Mucosa of gallbladder (tissue), 1 donor: Measurements from ENCODE around the gene TPK1. TPM values are rescaled to one million over a fixed set of nuclear protein-coding genes. Genes with fewer than 3 reads are reported as not detected.

Experiments used
- DNase-seq: peaks from one replicate; pipeline ENCODE4 v3.0.0-alpha.2; 2020; ENCODE audit warnings: low spot score
- total RNA-seq: library from RNA; stranded (reverse); gene quantifications from one replicate; pipeline ENCODE4 v1.2.1, GENCODE V29; 2021
- donor health status: DM: no; HTN: no; CAD: no.

The TPK1 gene
- total RNA-seq, 1 donor from 2014 or later, result 4.7 TPM

- DNase-seq, result no peak
Observed at GRCh38 chr7:144529269-144529926, 306.5 kb downstream of the TPK1 start.

- DNase-seq, result no peak
Observed at GRCh38 chr7:144528536-144529045, 307.3 kb downstream of the TPK1 start.

GRCh38 chr7:144527051-144527471 lies 308.8 kb downstream of the TPK1 start:
- DNase-seq, result no peak

GRCh38 chr7:144525956-144526355 lies 309.9 kb downstream of the TPK1 start:
- no peak for DNase-seq

GRCh38 chr7:144524271-144524670 lies 311.6 kb downstream of the TPK1 start:
- no peak for DNase-seq

- DNase-seq, result no peak
Observed at GRCh38 chr7:144523621-144524020, 312.2 kb downstream of the TPK1 start.

GRCh38 chr7:144519925-144520324 lies 315.9 kb downstream of the TPK1 start:
- DNase-seq, result no peak

- no peak for DNase-seq
Observed at GRCh38 chr7:144518360-144518759, 317.5 kb downstream of the TPK1 start.

- no peak for DNase-seq
Observed at GRCh38 chr7:144517749-144518148, 318.1 kb downstream of the TPK1 start.

- DNase-seq, result no peak
Observed at GRCh38 chr7:144516729-144517525, 318.9 kb downstream of the TPK1 start.

- DNase-seq, result no peak
Observed at GRCh38 chr7:144513334-144513733, 322.5 kb downstream of the TPK1 start.

- DNase-seq, result no peak
Observed at GRCh38 chr7:144510621-144511020, 325.2 kb downstream of the TPK1 start.

- DNase-seq, result no peak
Observed at GRCh38 chr7:144508702-144509101, 327.2 kb downstream of the TPK1 start.

GRCh38 chr7:144503215-144503614 lies 332.6 kb downstream of the TPK1 start:
- DNase-seq, result no peak

GRCh38 chr7:144500225-144500624 lies 335.6 kb downstream of the TPK1 start:
- DNase-seq, result no peak

GRCh38 chr7:144497282-144497681 lies 338.6 kb downstream of the TPK1 start:
- no peak for DNase-seq

GRCh38 chr7:144494355-144494754 lies 341.5 kb downstream of the TPK1 start:
- DNase-seq, result no peak

- no peak for DNase-seq
Observed at GRCh38 chr7:144489504-144489903, 346.3 kb downstream of the TPK1 start.

- no peak for DNase-seq
Observed at GRCh38 chr7:144488977-144489376, 346.9 kb downstream of the TPK1 start.

- no peak for DNase-seq
Observed at GRCh38 chr7:144487901-144488300, 348.0 kb downstream of the TPK1 start.

- no peak for DNase-seq
Observed at GRCh38 chr7:144484445-144484844, 351.4 kb downstream of the TPK1 start.

GRCh38 chr7:144483189-144483588 lies 352.7 kb downstream of the TPK1 start:
- no peak for DNase-seq

- DNase-seq, result no peak
Observed at GRCh38 chr7:144481833-144482232, 354.0 kb downstream of the TPK1 start.
